Measurements from ENCODE around the gene MAML3.

- TF ChIP-seq CTCF (IDR thresholded peaks at IDR 0.05; ENCODE audit: low read length) (no peak), EZH2 (IDR thresholded peaks at IDR 0.05; ENCODE audit: borderline replicate concordance, low read length) (no peak)
These were observed 248.5 kb downstream of the MAML3 start for GRCh38 chr4:139905489-139905888.
